Fibroblast of mammary gland (primary cell): ENCODE data around the gene BCL2L2.
A peak's percentile ranks its signal among the peaks of the same experiment; 100 is the strongest.

Experiments
- DNase-seq: peaks from one replicate; pipeline ENCODE4 v3.0.0-alpha.2; 2010; ENCODE audit warnings: low read depth
- H3K4me3 ChIP-seq: 2 replicates; pipeline ENCODE4 v1.5.1; 2011; ENCODE audit warnings: low read depth, mild to moderate bottlenecking, low read length, moderate library complexity; ENCODE audit not compliant: control insufficient read depth
- CTCF ChIP-seq: conservative IDR thresholded peaks from 2 replicates; pipeline ENCODE4 v1.5.1; 2011; ENCODE audit warnings: low read depth, low read length, inconsistent platforms; ENCODE audit not compliant: control insufficient read depth, insufficient read depth

BCL2L2 gene

GRCh38 chr14:23346693-23347405, 40.2 kb downstream of the BCL2L2 start:
- H3K4me3 ChIP-seq = no peak overlapping the region
- TF ChIP-seq CTCF = no peak
- DNase-seq = no peak

- no peak for DNase-seq
- no peak overlapping the region for H3K4me3 ChIP-seq
- TF ChIP-seq CTCF = no peak
These were observed 41.0 kb downstream of the BCL2L2 start for GRCh38 chr14:23347406-23348296.

DNA sequence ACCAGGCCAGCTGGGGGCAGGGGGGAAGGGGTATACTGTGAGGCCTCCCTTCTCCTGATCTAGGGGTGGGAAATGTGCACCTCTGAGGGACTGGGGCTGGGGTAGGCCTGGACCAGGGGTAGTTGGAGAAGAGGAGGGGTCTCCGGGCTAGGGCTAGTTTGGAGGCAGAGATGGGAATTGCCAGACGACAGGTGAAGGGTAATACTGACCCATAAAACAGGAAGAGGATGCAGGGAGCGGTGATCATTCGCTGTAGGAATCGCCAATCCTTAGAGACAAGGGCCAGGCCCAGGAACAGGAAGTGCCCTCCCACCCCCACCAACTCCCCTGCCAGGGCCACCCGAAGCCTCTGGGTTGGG, 41.6 kb downstream of the BCL2L2 start:
- TF ChIP-seq CTCF = no peak
- DNase-seq = no peak
- H3K4me3 ChIP-seq = no peak overlapping the region

- no peak for DNase-seq
- no peak for TF ChIP-seq CTCF
- no peak overlapping the region for H3K4me3 ChIP-seq
These were observed 42.7 kb downstream of the BCL2L2 start for GRCh38 chr14:23349156-23349845.

- TF ChIP-seq CTCF = no peak
- no peak for DNase-seq
- peak overlapping the region; percentile 61 for H3K4me3 ChIP-seq
These were observed 45.3 kb downstream of the BCL2L2 start for GRCh38 chr14:23351681-23352505.
